Keratinocyte (primary cell): ENCODE results near the gene TUFM. TPM values are rescaled to one million over a fixed set of nuclear protein-coding genes. Genes with fewer than 3 reads are reported as not detected.

Experiments
- DNase-seq: peaks from one replicate; pipeline ENCODE4 v3.0.0-alpha.2; 2011; ENCODE audit warnings: low read depth, missing footprints, low spot score
- FAIRE-seq: peaks from 2 replicates; lab custom pipeline; 2011; peaks lifted over from hg19 to GRCh38; lab: Jason Lieb, UNC
- H2AFZ ChIP-seq: 2 replicates; pipeline ENCODE4 v1.6.0; 2012; ENCODE audit warnings: low read length, control low read depth, inconsistent platforms; ENCODE audit not compliant: control insufficient read depth
- H3K27ac ChIP-seq: 2 replicates; pipeline ENCODE4 v1.5.1; 2011; ENCODE audit warnings: low read length; ENCODE audit not compliant: control insufficient read depth, insufficient read depth
- H3K27me3 ChIP-seq: 3 replicates; pipeline ENCODE4 v1.6.0; 2011; ENCODE audit warnings: low read length; ENCODE audit not compliant: control insufficient read depth, insufficient read depth; ENCODE audit errors: extremely low read depth
- H3K36me3 ChIP-seq, 2 experiments: 2 replicates in 1 of 2; 3 replicates in 1 of 2; pipeline ENCODE4 v1.5.1; 2011; ENCODE audit warnings: low read length in 2 of 2, mild to moderate bottlenecking in 1 of 2; ENCODE audit not compliant: control insufficient read depth in 2 of 2, insufficient read depth in 2 of 2; ENCODE audit errors: extremely low read depth in 1 of 2
- H3K4me1 ChIP-seq: 3 replicates; pipeline ENCODE4 v1.5.1; 2011; ENCODE audit warnings: low read length; ENCODE audit not compliant: control insufficient read depth, insufficient read depth; ENCODE audit errors: extremely low read depth
- H3K4me2 ChIP-seq: 3 replicates; pipeline ENCODE4 v1.6.0; 2011; ENCODE audit warnings: low read depth, low read length; ENCODE audit not compliant: control insufficient read depth, insufficient read depth; ENCODE audit errors: extremely low read depth
- H3K4me3 ChIP-seq, 3 experiments: fragments of 200-600 bp in 1 of 3; sonication (generic) in 1 of 3; 2 replicates in 2 of 3; 3 replicates in 1 of 3; pipeline ENCODE4 v1.5.1; 2011 to 2016; ENCODE audit warnings: low read length in 3 of 3, mild to moderate bottlenecking in 3 of 3, control low read depth in 2 of 3, inconsistent platforms in 1 of 3, low read depth in 1 of 3, mixed read lengths in 1 of 3, mixed run types in 1 of 3, moderate library complexity in 1 of 3; ENCODE audit not compliant: control insufficient read depth in 2 of 3, insufficient read depth in 2 of 3; ENCODE audit errors: extremely low read depth in 1 of 3
- H3K79me2 ChIP-seq: 2 replicates; pipeline ENCODE4 v1.6.0; 2012; ENCODE audit warnings: low read length; ENCODE audit not compliant: control insufficient read depth, insufficient read depth
- H3K9ac ChIP-seq: 3 replicates; pipeline ENCODE4 v1.6.0; 2011; ENCODE audit warnings: low read length; ENCODE audit not compliant: control insufficient read depth, insufficient read depth; ENCODE audit errors: extremely low read depth
- H3K9me1 ChIP-seq: 3 replicates; pipeline ENCODE4 v1.6.0; 2011; ENCODE audit warnings: low read length; ENCODE audit not compliant: control insufficient read depth, insufficient read depth; ENCODE audit errors: extremely low read depth
- H3K9me3 ChIP-seq: 2 replicates; pipeline ENCODE4 v1.5.1; 2012; ENCODE audit warnings: low read depth, low read length; ENCODE audit not compliant: control insufficient read depth
- H4K20me1 ChIP-seq: 3 replicates; pipeline ENCODE4 v1.6.0; 2011; ENCODE audit warnings: low read length; ENCODE audit not compliant: control insufficient read depth, insufficient read depth; ENCODE audit errors: extremely low read depth
- CTCF ChIP-seq, 3 experiments: IDR thresholded peaks in 1 of 3; conservative IDR thresholded peaks in 1 of 3; optimal IDR thresholded peaks in 1 of 3; 2 replicates in 2 of 3; 3 replicates in 1 of 3; pipeline versions ENCODE3 to v1.5.1; 2011; ENCODE audit warnings: low read length in 3 of 3, mild to moderate bottlenecking in 3 of 3, moderate library complexity in 2 of 3, control low read depth in 1 of 3, inconsistent platforms in 1 of 3; ENCODE audit not compliant: insufficient read depth in 2 of 3; ENCODE audit errors: extremely low read depth in 1 of 3
- EZH2 ChIP-seq: IDR thresholded peaks from one replicate; pipeline ENCODE4 v1.6.1; 2012; ENCODE audit warnings: inconsistent platforms, mild to moderate bottlenecking, low read length, moderate library complexity
- dilution Hi-C: fragments of 300-500 bp; cut with MboI; formaldehyde crosslinking; loops from one replicate; pipeline ENCODE4 v1.7.0; 2020; ENCODE audit warnings: low sequenced_read_pairs; ENCODE audit not compliant: extremely low pct_ligation_motif_present
- polyA minus RNA-seq, 3 experiments: library from RNA; depleted of rRNA, polyadenylated mRNA; stranded (reverse); fragments of >200 nt; gene quantifications; 1 replicate in 1 of 3; 2 replicates in 1 of 3; 3 replicates in 1 of 3; pipeline ENCODE4 v1.2.3, GENCODE V29; 2011
- polyA plus RNA-seq, 5 experiments: library from polyadenylated mRNA; depleted of rRNA in 3 of 5; stranded (reverse) in 3 of 5; stranded (forward) in 1 of 5; unstranded in 1 of 5; fragments of >200 nt; gene quantifications; 1 replicate in 1 of 5; 2 replicates in 3 of 5; 3 replicates in 1 of 5; pipeline versions ENCODE4 v1.2.1 to v1.2.3, GENCODE V29; 2011 to 2012; ENCODE audit warnings: missing spikeins in 2 of 5, low read depth in 1 of 5, low replicate concordance in 1 of 5

TUFM gene
- polyA plus RNA-seq (104 to 145 TPM (median 134 TPM) in 3 replicates), polyA minus RNA-seq (42.7 to 146 TPM (median 71.6 TPM) in 3 replicates)
- polyA plus RNA-seq (2011; ENCODE audit: low read depth) = 94.7 TPM
- 70.1 and 121 TPM in 2 replicates for polyA plus RNA-seq (2011; cell fraction: cytosol; rRNA removed)
- 238 and 243 TPM in 2 replicates for polyA plus RNA-seq (2011; cell fraction: nucleus; rRNA removed)
- polyA plus RNA-seq (2012; ENCODE audit: low replicate concordance) = 152 and 174 TPM in 2 replicates
- 79.0 TPM for polyA minus RNA-seq (2011; cell fraction: cytosol; rRNA and poly(A)+ RNA removed)
- polyA minus RNA-seq (2011; cell fraction: nucleus; rRNA and poly(A)+ RNA removed) = 46.2 and 50.9 TPM in 2 replicates

DNA sequence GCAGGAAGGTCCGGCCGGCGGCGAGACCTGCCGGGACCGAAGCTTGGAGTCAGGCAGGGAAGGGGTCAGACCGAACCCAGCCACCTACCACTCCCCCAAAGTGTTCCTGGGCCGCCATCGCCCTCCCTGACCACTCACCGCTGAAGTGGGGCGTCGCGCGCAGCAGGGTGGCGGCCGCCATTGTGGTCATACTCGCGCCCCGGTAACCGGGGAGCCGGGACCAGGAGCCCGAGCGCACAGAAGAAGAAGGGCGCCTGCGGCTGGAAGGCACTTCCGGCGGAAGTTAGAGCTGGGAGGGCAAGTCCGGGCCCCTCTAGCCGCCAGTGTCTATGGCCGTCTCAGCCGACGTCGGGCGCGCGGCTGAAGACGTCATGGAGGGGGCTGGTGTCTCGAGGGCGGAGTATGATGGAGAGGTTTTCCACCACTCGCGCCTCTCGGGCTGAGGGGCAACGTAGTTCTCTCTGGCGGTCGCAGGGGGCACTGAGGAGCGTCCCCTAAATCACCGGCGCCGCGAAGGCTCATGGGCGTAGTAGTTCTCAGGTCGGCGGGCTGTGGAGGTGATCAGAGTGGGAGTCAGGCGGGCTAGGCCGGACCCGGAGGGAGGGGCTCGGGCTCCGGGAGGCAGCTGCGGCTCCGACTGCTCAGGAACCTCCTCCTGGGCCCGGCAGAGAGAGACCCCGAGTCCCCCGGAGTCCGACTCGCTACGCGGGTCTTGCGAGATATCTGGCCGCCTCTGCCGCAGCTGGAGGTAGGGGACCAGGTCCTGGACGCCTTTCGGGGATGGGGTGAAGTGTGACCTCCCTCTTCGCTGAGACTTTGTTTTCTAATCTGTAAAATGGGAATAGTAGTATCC lies at the start of gene TUFM:
Gene TUFM, minus strand, starts transcription at position 269 of the 853 bp plus-strand sequence. Its CDS starts 79 bp downstream, at position 190.
- Histone ChIP-seq H3K4me3 (peak within 1 kb of the TSS; percentile 96 to 97 (median 97)), H3K9me3 (no peaks in the 10 kb centered on the region), H3K4me1 (peaks cover 17% of the 10 kb centered on the region), H3K27me3 (no peaks in the 10 kb centered on the region), H3K9me1 (no peaks in the 10 kb centered on the region), H3K9ac (peak within 1 kb of the TSS; percentile 94), H4K20me1 (peaks cover 10% of the 10 kb centered on the region), H3K4me2 (peak within 1 kb of the TSS; percentile 97), H3K79me2 (peaks cover 35% of the 10 kb centered on the region), H3K36me3 (peaks cover 29% of the 10 kb centered on the region in 2 experiments), H2AFZ (peak within 1 kb of the TSS; percentile 92), H3K27ac (peak within 1 kb of the TSS; percentile 81)
- FAIRE-seq (peak; percentile 74), DNase-seq (peak; percentile 81)
- peak; percentile 60 to 82 (median 78) for TF ChIP-seq CTCF (optimal IDR thresholded peaks at IDR 0.05 in 1 of 3, IDR thresholded peaks at IDR 0.05 in 1 of 3, conservative IDR thresholded peaks at IDR 0.05 in 1 of 3; ENCODE audit: extremely low read depth in 1 of 3, insufficient read depth in 2 of 3, low read length in 3 of 3)
- no peak for TF ChIP-seq EZH2
- dilution Hi-C loops = no loop called here

DNA sequence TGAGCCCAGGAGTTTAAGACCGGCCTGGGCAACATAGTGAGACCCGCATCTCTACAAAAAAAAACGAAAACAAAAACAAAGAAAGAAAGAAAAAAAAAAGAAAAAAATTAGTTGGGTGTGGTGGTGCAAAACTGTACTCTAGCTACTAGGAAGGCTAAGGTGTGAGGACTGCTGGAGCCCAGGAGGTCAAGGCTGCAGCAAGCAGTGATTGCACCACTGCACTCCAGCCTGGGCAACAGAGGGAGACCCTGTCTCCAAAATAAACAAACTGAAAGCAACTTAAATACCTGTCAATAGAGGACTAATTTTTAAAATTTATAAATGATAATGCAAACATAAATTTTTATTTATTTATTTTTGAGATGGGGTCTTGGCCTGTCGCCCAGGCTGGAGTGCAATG lies 49.5 kb upstream of the TUFM start:
- no peak overlapping the region for H3K4me3 ChIP-seq
- TF ChIP-seq CTCF (optimal IDR thresholded peaks at IDR 0.05 in 1 of 3, IDR thresholded peaks at IDR 0.05 in 1 of 3, conservative IDR thresholded peaks at IDR 0.05 in 1 of 3; ENCODE audit: extremely low read depth in 1 of 3, insufficient read depth in 2 of 3, low read length in 3 of 3) = no peak
- no peak for TF ChIP-seq EZH2
- H3K9me3 ChIP-seq = no peaks in the 10 kb centered on the region
- H3K27ac ChIP-seq = no peak overlapping the region
- DNase-seq (no peak), FAIRE-seq (no peak)
- H3K4me2 ChIP-seq = no peak overlapping the region
- H3K36me3 ChIP-seq = no peaks in the 10 kb centered on the region
- no peaks in the 10 kb centered on the region for H3K79me2 ChIP-seq
- no peaks in the 10 kb centered on the region for H4K20me1 ChIP-seq
- no peaks in the 10 kb centered on the region for H3K27me3 ChIP-seq
- dilution Hi-C loops = no loop called here
- no peaks in the 10 kb centered on the region for H3K9me1 ChIP-seq
- no peak overlapping the region for H3K9ac ChIP-seq
- H2AFZ ChIP-seq = no peak overlapping the region
- peaks cover 5% of the 10 kb centered on the region for H3K4me1 ChIP-seq
